PFSK-1 (cell line): Measurements from ENCODE around the gene BICRA.

Experiments used
- POLR2AphosphoS5 ChIP-seq: IDR thresholded peaks from 2 replicates; pipeline ENCODE4 v1.6.1; 2012; ENCODE audit warnings: low read depth, mild to moderate bottlenecking, control low read depth, low read length, moderate library complexity
- SIN3A ChIP-seq: IDR thresholded peaks from 2 replicates; pipeline ENCODE4 v1.6.1; 2012; ENCODE audit warnings: mild to moderate bottlenecking, low read length, moderate library complexity, borderline replicate concordance; ENCODE audit not compliant: insufficient read depth
- TAF1 ChIP-seq: IDR thresholded peaks from 2 replicates; pipeline ENCODE4 v1.6.1; 2012; ENCODE audit warnings: low read length, control low read depth, borderline replicate concordance; ENCODE audit not compliant: insufficient read depth

DNA sequence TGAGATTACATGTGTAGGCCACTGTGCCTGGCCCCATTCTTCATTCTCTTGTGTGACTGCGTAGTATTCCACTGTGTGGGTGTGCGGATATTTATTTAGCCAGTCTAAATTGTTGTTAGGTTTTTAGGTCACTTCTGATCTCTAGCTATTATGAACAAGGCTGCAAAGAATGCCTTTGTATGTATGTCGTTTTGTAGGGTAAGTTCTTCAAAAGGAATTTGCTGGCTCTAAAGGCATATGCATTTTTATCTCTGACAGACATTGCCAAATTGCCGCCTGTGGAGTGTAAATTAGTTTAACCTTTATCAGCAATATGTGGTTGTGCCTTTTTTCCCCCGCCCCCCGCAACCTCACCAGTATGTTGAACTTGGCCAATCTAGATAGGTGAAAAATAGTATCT is 74.0 kb downstream of the BICRA start:
- no peak for TF ChIP-seq SIN3A
- no peak for TF ChIP-seq POLR2AphosphoS5
- no peak for TF ChIP-seq TAF1
